ENCODE data around the gene WNT2.
"Not testable (repeated sequence)": the region's sequence is repeated elsewhere in the genome, so short reads cannot be mapped to it uniquely, and the experiment has no call there.

The WNT2 gene

DNA sequence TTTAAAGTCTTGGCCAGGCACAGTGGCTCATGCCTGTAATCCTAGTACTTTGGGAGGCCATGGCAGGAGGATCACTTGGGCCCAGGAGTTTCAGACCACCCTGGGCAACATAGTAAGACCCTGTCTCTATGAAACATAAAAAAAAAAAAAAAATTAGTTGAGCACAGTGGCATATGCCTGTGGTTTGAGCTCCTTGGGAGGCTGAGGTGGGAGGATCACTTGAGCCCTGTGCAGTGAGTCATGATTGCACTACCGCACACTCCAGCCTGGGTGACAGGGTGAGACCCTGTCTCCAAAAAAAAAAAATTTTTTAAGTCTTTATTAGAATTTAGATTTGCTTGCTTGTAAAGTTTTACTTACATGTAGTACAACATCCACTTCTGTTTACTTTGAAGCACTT lies 14.0 kb downstream of the WNT2 start:
- no peak for DNase-seq (ENCODE audit: low read depth in 2 of 2)

DNA sequence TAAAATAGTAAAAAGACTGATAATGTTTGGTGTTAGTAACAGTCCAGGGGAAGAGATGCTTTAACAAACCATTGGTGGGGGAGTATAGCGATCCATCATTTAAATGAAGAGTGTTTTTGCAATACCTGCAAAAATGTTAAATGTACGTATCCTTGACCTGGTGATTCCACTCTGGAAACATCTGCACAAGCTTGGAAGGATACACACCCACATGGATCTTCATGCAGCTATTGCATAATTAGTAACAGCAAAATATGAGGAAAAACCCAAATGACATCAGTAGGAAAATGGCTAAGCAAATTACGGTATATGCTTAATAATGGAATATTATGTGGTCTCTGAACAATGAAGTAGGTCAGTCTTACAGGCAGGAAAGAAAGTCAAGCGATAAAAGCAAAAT lies 20.5 kb downstream of the WNT2 start:
- DNase-seq (ENCODE audit: low read depth in 2 of 2) = no peak

DNA sequence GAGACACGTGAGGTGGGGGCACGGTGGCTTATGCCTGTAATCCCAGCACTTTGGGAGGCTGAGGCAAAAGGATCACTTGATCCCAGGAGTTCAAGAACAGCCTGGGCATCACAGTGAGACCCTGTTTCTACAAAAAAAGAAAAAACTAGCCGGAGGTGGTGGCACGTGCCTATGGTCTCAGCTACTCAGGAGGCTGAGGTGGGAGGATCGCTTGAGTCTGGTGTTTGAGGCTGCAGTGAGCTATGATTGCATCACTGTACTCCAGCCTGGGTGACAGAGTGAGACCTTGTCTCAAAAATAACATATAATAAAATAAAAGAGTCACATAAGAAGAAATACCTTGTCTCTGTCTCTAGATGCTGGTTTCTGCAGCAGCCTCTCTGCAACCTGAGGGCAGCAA lies 22.4 kb downstream of the WNT2 start:
- DNase-seq (ENCODE audit: low read depth in 2 of 2) = not testable (repeated sequence)

DNA sequence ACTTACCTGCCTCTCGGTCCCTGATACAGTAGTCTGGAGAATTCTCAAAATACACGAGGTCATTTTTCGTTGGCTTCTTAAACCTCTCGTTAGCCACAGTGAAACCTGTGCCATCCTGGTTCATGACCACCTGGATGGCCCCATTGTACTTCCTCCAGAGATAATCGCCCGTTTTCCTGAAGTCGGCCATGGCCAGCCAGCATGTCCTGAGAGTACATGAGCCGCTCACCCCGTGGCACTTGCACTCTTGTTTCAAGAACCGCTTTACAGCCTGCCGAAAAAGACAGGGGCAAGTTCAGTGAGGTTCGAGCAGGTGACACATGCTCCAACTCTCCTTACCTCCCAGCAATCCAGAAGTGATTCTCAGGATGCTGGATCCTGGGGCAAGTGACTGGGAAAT lies 25.3 kb downstream of the WNT2 start:
- DNase-seq (ENCODE audit: low read depth in 2 of 2) = no peak

DNA sequence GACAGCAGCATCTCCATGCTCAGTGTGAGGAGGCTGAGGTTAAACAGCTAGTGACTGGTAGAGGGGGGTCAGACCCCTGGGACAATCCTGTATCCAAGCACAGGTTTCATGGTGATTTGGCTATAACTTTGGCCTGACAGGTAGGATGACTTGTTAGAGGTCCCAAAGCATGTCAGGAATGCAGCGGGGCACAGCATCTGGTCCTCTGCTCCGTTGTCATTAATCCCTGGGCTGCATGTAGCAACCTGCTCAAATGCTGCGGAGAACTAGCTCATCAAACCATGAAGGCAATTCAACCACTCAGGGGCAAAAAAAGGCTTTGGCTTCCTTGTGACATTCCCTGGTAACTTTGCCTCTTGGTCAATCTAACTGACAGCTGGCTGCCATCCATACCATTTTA lies 26.8 kb downstream of the WNT2 start:
- no peak for DNase-seq (ENCODE audit: low read depth in 2 of 2)

DNA sequence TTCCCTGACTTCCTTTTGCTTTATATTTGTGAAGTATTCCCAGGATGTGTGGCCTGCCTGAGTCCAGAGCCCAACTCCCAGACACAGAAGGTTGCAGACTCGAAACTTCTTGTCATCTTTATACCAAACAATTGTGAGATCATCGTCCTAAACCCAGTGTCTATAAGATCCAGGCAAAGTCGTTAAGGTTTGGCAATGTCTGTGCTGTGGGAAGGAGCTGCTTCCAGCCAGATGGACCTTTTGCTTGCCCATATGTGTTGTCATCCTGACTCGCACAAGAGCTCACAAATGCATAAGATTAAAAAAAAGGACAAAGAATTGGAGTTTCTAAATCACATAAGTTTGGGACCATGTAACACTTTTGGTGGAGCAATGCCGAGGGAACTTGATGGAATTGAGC lies 37.0 kb downstream of the WNT2 start:
- DNase-seq (ENCODE audit: low read depth in 2 of 2) = no peak

DNA sequence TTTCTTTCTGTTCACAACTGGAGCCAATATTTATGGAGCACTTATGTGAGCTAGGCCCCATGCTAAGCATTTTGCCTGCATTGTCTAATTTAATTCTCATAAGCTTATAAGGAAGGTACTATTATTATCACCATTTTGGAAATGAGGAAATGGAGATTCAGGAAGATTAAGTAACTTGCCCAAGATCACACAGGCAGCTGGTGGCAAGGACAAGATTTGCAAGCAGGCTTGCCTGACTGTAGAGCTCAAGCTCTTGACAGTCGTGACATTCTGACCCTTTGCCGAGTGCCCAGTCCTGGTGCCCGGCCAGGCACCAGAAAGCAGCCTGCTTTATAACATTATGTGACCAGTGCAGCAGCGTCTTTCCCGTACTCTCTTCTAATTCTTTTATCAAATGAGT lies 38.2 kb downstream of the WNT2 start:
- DNase-seq (ENCODE audit: low read depth in 2 of 2) = no peak

DNA sequence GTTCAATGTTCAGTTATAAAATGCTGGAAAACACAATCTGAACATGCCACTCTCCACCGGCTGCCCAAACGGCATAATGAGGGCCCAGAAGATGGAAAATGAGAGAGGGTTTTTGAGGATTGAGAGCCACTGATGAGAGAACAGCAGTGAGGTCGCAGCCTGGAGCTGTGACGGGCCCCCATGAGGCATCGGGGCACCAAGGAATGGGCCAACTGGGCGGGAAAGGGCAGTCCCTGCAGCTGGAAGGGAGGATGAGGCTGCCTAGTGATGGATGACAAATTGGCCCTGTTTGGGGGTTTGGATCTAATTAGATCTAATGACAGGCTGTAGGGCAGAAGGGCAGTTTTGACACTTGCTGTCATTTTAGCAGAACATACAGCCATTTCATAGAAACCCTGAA lies 39.1 kb downstream of the WNT2 start:
- DNase-seq (ENCODE audit: low read depth in 2 of 2) = no peak

DNA sequence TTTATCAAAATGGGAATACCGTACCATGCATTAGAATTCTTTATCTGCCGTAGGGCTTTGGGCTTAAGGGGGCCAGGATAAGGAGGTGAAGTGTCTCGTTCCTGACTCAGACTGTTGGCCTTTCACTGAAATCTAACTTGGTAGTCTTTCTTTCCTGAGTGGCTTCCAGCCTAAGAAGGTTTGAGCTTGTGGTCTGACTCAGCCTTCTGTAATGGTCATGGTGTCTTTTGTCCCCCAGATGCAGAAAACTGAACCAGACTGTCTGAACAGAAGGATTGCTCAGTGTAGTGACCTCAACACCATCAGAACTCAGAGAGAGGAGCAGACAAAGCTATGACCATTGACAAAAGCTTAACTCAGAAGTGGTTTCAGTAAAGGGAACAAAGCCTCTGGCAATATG lies 39.5 kb downstream of the WNT2 start:
- DNase-seq (ENCODE audit: low read depth in 2 of 2) = no peak

DNA sequence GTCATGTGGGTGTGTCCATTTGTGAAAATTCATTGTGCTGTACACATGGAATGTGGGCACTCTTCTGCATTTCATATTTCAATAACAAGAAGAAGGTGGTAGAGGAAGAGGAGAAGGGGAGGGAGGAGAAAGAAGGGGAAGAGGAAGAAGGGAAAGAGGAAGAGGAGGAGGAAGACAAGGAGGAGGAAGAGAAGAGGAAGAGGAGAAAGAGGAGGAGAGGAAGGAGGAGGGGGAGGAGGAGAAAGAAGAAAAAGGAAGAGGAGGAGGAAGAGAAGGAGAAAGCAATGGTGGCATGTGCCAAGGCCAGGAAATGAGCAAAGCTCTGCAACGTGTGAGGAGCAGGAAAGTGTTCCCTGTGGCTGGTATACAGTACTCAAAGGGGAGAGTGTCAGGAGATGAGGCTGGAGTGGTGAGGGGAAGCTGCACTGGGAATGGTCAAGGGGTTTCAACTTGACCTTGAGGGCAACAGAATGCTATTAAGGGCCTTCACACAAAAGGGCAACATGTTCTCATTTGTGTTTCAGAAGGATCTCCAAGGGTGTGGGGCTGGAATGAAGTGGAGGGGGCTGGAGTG lies 40.5 kb downstream of the WNT2 start:
- no peak for DNase-seq (ENCODE audit: low read depth in 2 of 2)

DNA sequence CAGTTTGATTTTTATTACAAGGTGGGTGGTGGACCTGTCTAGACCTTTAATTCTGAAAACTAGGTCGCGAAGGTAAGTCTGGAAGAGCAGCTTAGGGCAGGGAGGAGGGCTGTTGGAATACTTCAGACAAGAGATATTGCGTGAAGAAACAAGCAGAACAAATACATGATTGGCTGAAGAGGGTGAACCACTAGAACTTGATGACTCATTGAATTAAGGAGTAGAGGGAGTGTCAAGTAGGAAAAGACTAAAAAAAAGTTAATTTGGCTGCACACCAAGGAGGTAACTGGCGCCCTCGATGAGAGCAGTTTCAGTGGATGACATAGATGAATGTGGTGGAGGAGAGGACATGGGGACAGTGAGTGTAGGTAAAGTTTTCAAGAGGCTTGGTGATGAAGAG lies 41.3 kb downstream of the WNT2 start:
- no peak for DNase-seq (ENCODE audit: low read depth in 2 of 2)

DNA sequence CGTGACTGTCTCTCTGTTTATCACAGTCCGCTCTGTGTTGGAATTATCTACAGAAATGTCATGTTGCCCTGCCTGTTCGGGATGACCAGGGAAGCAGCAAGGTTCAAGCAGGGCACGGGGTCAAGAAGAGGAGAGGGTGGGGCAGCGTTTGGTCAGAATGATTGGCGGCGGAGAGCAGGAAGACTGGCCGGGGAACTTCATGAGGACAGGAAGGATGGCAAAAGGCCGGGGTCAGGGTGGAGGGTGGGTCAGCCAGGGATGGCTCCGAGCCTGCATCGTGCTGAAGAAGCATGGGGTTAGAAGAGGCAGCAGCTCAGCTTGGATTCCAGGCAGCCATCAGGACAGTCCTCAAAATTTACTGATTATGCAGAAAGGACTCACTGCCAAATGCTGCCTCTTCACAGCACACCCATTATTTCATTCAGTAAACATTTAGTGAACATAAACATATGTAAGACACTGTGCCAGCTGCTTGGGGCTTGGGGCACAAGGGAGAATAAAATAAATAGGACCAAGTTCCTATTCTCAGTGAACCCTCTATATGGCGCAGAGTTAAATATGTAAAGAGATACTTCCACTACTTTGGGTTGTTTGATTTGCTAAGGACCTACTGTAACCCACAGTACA lies 42.8 kb downstream of the WNT2 start:
- DNase-seq (ENCODE audit: low read depth in 2 of 2) = no peak

DNA sequence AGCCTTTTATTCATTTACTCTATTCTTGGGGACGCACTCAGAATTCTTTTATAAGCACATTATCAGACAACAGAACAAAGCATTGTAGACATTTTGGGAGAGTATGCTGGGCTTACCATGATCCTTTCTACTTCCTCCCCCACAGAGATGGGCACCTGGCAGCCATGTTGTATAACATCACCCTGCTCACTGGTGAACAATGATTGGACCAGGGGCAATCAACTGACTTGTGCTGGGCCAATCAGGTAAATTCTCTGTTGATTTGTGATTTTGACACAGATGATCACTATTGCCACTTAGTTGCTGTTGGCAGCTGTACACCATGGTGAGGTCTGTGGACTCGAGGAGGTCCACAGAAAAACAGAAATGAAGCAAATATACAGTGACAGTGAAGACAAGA lies 43.7 kb downstream of the WNT2 start:
- no peak for DNase-seq (ENCODE audit: low read depth in 2 of 2)

DNA sequence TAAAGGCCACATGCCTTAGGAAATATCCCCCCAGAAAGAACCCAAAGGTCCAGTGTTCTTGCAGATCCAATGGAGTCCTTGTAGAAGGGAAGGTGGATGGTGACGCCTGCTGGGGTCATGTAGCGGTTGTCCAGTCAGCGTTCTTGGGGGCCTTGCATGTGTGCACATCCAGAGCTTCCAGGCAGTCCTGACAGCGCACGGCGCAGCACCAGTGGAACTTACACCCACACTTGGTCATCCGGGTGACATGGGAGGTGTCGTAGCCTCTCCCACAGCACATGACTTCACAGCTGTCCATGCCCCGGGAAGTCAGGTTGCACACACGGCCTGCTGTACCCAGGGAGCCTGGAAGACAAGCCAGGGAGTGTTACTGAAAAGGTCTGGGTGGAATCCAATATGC lies 44.8 kb downstream of the WNT2 start:
- no peak for DNase-seq (ENCODE audit: low read depth in 2 of 2)

DNA sequence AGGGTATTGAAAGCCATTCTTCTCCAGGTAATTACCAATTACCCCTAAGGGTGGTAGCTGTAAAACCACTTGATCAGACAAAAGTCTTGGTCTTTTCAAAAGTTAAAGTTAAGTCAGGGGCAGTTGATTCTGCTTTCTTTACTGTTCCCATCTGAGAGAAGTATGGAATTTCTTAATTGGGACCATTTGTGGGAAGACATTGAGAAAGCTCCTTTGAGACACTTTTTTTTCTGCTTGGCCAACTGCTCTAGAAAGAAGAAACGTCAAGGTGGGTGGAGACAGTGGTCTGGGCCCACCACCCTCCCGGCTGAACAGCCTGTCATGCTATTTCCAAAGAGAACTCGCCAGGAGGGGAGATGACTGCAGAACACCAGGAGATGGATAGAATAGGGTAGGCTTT lies 45.3 kb downstream of the WNT2 start:
- DNase-seq (ENCODE audit: low read depth in 2 of 2) = no peak

DNA sequence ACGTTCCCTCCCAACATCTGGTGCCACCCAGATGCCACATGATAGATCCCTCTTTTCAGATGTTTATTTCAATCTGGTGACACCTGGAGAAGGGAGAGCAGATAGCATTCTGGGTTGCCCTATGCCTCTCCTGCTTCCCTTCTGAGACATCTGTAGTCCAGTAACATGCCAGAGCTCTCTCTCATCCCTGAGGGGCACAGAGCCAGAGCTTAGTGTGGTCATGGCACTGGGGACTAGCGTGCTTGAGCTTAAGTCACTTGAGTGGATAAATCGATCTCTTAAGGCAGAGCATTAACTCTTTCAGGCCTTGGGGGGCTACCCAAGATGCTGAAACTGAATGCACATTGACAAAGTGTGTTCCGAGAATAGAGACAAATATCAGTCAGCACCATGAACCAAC lies 47.9 kb downstream of the WNT2 start:
- DNase-seq (ENCODE audit: low read depth in 2 of 2) = no peak

DNA sequence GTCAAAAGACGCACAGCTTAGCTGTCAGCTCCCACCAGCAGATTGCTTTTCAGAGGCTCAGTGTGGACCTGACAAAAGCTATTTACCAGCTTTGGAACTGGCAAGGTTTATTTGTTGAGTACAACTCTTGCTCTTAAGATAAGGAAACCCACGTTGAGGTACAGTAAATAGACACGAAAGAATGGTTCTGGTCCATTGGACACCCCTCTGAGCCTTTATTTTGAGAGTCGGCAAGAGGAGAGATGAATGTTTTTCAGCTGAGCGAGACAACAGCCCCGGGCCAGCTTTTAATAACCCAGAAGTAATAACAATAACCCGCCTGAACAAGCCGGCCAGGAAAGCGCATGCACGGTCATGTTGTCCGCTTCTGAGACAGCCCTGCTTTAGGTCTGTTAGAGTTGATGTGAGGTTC lies 49.0 kb downstream of the WNT2 start:
- no peak for DNase-seq (ENCODE audit: low read depth in 2 of 2)

DNA sequence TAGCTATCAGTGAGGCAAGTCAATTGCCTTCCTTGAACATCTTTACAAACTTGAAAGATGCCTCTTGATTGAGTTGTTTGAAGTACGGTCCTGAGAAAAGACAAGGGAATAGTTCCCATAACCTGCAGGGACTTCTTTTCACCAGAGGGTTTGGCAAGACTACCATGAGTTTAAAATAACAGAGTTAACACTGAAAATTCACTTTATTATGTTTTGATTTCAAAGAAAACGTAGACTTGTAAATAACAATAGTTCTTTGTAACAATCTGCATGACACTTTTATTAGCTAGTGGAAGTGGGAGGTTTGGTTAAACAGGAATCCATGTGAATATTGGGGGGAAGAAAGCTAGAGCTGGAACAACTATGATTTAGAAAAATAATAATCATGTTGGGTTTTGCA lies 49.5 kb downstream of the WNT2 start:
- no peak for DNase-seq (ENCODE audit: low read depth in 2 of 2)

DNA sequence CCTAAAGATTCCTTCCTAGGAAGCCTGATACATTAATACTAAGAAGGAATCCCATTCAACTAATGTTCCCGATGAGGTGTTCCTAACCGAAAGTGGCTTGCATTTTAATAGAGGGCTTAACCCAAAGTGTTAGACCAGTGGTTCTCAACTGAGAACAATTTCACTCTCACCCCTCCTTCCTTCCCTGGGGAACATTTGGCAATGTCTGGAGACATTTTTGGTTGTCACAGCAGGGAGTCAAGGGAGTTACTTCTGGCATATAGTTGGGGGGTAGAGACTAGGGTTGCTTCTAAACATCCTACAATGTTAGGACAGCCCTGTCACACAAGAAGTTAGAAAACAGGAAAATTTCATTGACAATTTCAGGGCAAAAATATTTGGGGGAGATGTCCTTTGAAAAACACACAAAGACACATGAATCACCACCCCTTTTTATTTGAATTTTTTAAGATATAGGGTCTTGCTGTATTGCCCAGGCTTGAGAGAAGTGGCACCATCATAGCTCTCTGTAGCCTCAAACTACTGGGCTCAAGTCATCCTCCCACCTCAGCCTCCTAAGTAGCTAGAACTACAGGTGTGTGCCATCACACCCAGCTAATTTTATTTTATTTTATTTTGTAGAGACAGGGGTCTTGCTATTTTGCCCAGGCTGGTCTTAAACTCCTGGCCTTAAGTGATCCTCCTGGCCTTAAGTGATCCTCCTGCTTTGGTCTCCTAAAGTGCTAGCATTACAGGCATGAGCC lies 50.7 kb downstream of the WNT2 start:
- DNase-seq (ENCODE audit: low read depth in 2 of 2) = no peak

DNA sequence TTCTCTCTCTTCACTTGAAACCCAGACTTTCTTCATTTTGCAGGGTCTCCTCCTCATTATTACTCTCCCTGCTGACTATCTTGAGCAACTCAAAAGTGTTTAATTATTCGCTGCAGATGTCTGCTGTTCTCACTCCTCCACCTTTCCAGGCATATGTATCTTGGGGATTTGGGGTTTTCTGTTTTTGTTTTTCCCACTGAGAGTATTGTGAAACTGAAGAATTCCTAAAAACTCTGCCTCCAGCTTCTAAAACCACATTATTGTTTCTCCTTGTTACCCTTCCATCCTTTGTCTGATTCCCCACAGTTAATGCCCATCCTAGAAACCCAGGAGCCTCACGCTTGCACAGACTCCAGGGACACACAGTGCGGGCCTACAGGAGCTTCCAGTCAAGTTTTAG lies 51.3 kb downstream of the WNT2 start:
- DNase-seq (ENCODE audit: low read depth in 2 of 2) = no peak

DNA sequence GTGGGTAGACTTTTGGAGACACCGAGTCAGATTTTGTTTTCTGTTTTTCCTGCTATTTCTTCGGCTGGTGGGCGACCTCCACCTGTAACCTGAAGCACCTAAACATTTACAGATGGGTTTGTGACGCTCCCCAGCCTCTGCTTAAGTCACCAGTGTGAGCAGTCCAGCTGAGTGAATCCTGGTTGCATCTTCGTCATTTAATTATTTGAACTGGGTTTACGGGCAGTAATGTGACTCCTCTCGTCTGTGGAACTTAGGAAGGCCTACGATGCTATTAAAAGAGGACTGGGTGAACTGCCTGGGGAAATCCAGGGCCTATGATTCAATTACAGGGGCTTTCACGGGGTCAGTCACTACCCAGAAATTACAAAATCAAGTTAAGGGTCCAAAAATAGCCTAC lies 52.5 kb downstream of the WNT2 start:
- DNase-seq (ENCODE audit: low read depth in 2 of 2) = no peak

DNA sequence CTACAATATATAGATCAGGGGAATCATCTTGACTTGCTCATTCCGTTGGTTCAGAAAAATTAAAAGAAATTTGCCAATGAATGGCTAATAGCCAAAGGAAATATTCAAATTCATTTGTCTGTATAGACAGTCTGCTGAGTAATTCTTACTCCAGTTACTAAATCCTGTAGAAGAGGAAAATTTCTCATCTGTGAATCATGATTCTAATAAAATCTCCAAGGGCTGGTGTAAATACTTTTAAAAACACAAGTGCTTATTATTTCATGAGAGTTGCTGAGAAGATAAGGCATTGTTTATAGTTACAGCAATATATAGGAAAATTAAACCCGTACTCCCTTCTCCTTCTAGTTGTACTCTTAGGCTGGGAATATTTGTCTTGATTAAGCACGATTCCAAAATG lies 53.0 kb downstream of the WNT2 start:
- no peak for DNase-seq (ENCODE audit: low read depth in 2 of 2)

DNA sequence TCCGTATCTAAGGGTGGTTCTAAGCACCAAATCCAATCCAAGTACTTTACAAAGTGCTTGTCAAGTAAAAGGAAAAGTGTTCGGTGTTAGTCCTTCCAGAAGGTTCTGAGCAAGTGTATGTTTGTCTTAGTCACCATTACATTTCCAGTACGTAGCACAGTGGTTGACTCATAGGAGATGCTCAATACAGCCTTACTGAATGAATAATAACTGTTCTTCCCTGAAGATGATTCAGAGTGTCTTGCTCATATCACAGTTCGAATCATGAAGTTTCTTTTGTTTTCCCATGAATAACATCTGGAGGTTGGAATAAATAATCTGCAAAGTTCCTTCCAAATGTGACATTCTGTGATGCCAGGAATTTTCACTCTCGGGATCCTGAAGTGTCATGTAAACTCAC lies 53.4 kb downstream of the WNT2 start:
- DNase-seq (ENCODE audit: low read depth in 2 of 2) = no peak

DNA sequence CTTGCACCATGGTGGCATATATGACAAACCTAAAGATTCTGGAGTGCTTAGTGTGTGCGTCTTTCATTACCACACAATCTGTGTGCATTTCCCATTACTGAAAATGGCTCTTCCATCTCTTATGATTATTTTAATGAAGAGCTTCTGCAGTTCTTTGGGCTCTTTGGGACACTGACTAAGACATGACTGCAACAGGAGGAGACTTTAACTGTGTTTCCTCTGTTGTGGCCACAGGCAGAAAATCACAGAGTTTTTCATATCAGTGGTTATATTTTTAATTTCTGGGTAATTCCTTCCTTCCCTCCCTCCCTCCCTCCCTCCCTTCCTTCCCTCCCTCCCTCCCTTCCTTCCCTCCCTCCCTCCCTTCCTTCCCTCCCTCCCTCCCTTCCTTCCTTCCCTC lies 58.1 kb downstream of the WNT2 start:
- DNase-seq (ENCODE audit: low read depth in 2 of 2) = no peak

Data from stimulated activated CD4-positive, alpha-beta T cell treated with anti-CD3 and anti-CD28 coated beads, Interleukin-4, amount 100 ng/mL, for 48 hours (primary cell).